GM19324 (cell line): ENCODE measurements around the gene FREY1.
A peak's percentile ranks its signal among the peaks of the same experiment; 100 is the strongest.

ENCODE experiments used
- ATAC-seq: cut with Tn5 transposase; IDR thresholded peaks from one replicate; pipeline ENCODE4 v1.9.1; 2021; ENCODE audit warnings: mild to moderate bottlenecking, moderate library complexity; ENCODE audit not compliant: unreplicated experiment, low FRiP score

FREY1 gene

GRCh38 chr11:45897556-45897955, 9.5 kb downstream of the FREY1 start:
- no peak for ATAC-seq

- no peak for ATAC-seq
Observed at GRCh38 chr11:45896422-45896984, 10.6 kb downstream of the FREY1 start.

GRCh38 chr11:45895553-45896259, 11.4 kb downstream of the FREY1 start:
- ATAC-seq = no peak

- ATAC-seq = no peak
Observed at GRCh38 chr11:45894555-45895247, 12.4 kb downstream of the FREY1 start.

- ATAC-seq = no peak
Observed at GRCh38 chr11:45892856-45893255, 14.2 kb downstream of the FREY1 start.

- ATAC-seq = no peak
Observed at GRCh38 chr11:45890886-45891550, 16.1 kb downstream of the FREY1 start.

- no peak for ATAC-seq
Observed at GRCh38 chr11:45889966-45890365, 17.1 kb downstream of the FREY1 start.

GRCh38 chr11:45889555-45889954, 17.5 kb downstream of the FREY1 start:
- ATAC-seq = no peak

- no peak for ATAC-seq
Observed at GRCh38 chr11:45887587-45887986, 19.5 kb downstream of the FREY1 start.

- ATAC-seq = no peak
Observed at GRCh38 chr11:45886816-45887520, 20.1 kb downstream of the FREY1 start.

- no peak for ATAC-seq
Observed at GRCh38 chr11:45885921-45886721, 20.9 kb downstream of the FREY1 start.

GRCh38 chr11:45885274-45885920, 21.7 kb downstream of the FREY1 start, which contains the start of gene MAPK8IP1:
Gene MAPK8IP1 (plus strand): TSS chr11:45885651. CDS start chr11:45885821, 170 bp downstream.
- peak; percentile 73 for ATAC-seq

- ATAC-seq = no peak
Observed at GRCh38 chr11:45884596-45885185, 22.4 kb downstream of the FREY1 start.

GRCh38 chr11:45881708-45882368, 25.2 kb downstream of the FREY1 start:
- ATAC-seq = no peak

- ATAC-seq = no peak
Observed at GRCh38 chr11:45880772-45881570, 26.1 kb downstream of the FREY1 start.

- ATAC-seq = no peak
Observed at GRCh38 chr11:45879803-45880686, 27.0 kb downstream of the FREY1 start.

GRCh38 chr11:45877845-45878244, 29.2 kb downstream of the FREY1 start:
- no peak for ATAC-seq
